ENCODE data around the gene PIM1. TPM values are rescaled to one million over a fixed set of nuclear protein-coding genes. Genes with fewer than 3 reads are reported as not detected.

PIM1 gene
- total RNA-seq, 4 donors from 2014 or later: 5.0 to 23.0 (median 13.0) TPM

- no peaks in the 10 kb centered on the region for H3K27me3 ChIP-seq
- ATAC-seq (peak; percentile 12 to 13), DNase-seq (no peak)
- in situ Hi-C loops (cut with MboI; ENCODE audit: low sequenced_read_pairs in 4 of 4): loop anchor here in 2 of 4 donors (25.0 kb wide), 1 partner anchor 334 kb away; the partner anchor contains the start of gene C6orf89 (in 2 of the 2)
- H3K4me3 ChIP-seq: peak overlapping the region in 3 of 4 donors; percentile 66 to 73 (median 68)
- no peaks in the 10 kb centered on the region for H3K36me3 ChIP-seq
- peaks cover 9 to 15% of the 10 kb centered on the region in 2 donors for H3K4me1 ChIP-seq
- H3K9me3 ChIP-seq: no peaks in the 10 kb centered on the region
- H3K27ac ChIP-seq: no peak overlapping the region
- intact Hi-C loops (cut with DNase I; ENCODE audit: low total_unique reads): no loop called here
- TF ChIP-seq POLR2A (IDR thresholded peaks at IDR 0.05) (no peak), CTCF (IDR thresholded peaks at IDR 0.05 in 4 of 5, conservative IDR thresholded peaks at IDR 0.05 in 1 of 5) (no peak)
Measured at GRCh38 chr6:37221585-37222124, 51.7 kb downstream of the PIM1 start.

- peak overlapping the region; percentile 55 to 73 (median 67) for H3K4me3 ChIP-seq
- DNase-seq (peak in 1 of 2 donors; percentile 60), ATAC-seq (peak; percentile 81 to 82)
- no peaks in the 10 kb centered on the region for H3K36me3 ChIP-seq
- H3K27ac ChIP-seq: peak overlapping the region in 1 of 4 donors; percentile 6
- TF ChIP-seq CTCF (IDR thresholded peaks at IDR 0.05 in 4 of 5, conservative IDR thresholded peaks at IDR 0.05 in 1 of 5) (no peak), POLR2A (IDR thresholded peaks at IDR 0.05) (no peak)
- intact Hi-C loops (cut with DNase I; ENCODE audit: low total_unique reads) (no loop called here), in situ Hi-C loops (cut with MboI; ENCODE audit: low sequenced_read_pairs in 4 of 4) (loop anchor here in 2 of 4 donors (25.0 kb wide), 1 partner anchor 335 kb away; the partner anchor contains the start of gene C6orf89 (in 2 of the 2))
- peaks cover 9 to 15% of the 10 kb centered on the region in 2 donors for H3K4me1 ChIP-seq
- no peaks in the 10 kb centered on the region for H3K27me3 ChIP-seq
- no peaks in the 10 kb centered on the region for H3K9me3 ChIP-seq
Measured at GRCh38 chr6:37222125-37222967, 52.4 kb downstream of the PIM1 start.

- H3K9me3 ChIP-seq: no peaks in the 10 kb centered on the region
- peaks cover 9 to 15% of the 10 kb centered on the region in 2 donors for H3K4me1 ChIP-seq
- H3K4me3 ChIP-seq: peak overlapping the region; percentile 55 to 73 (median 67)
- TF ChIP-seq CTCF (IDR thresholded peaks at IDR 0.05 in 4 of 5, conservative IDR thresholded peaks at IDR 0.05 in 1 of 5): no peak
- no peak for TF ChIP-seq POLR2A (IDR thresholded peaks at IDR 0.05)
- H3K27me3 ChIP-seq: no peaks in the 10 kb centered on the region
- H3K27ac ChIP-seq: peak overlapping the region in 1 of 4 donors; percentile 6
- in situ Hi-C loops (cut with MboI; ENCODE audit: low sequenced_read_pairs in 4 of 4): loop anchor here in 2 of 4 donors (25.0 kb wide), 1 partner anchor 336 kb away; the partner anchor contains the start of gene C6orf89 (in 2 of the 2)
- no peak for DNase-seq
- intact Hi-C loops (cut with DNase I; ENCODE audit: low total_unique reads): no loop called here
- no peaks in the 10 kb centered on the region for H3K36me3 ChIP-seq
- no peak for ATAC-seq
Measured at GRCh38 chr6:37222992-37223391, 53.0 kb downstream of the PIM1 start.

Other genes starting within 250 kb of the PIM1 start
- gene PI16, start 215.4 kb upstream of the PIM1 start, total RNA-seq: 1 to 10 TPM in 3 of 4 donors, under 1 TPM in 1; 0.87 to 3.2 (median 2.5) TPM
- 100 to 1,000 TPM in 3 of 4 donors, 10 to 100 TPM in 1; 85.6 to 127 (median 116) TPM for gene MTCH1, start 184.0 kb upstream of the PIM1 start, total RNA-seq
- 1 to 10 TPM in 3 of 4 donors, under 1 TPM in 1; 0.39 to 6.2 (median 5.0) TPM for gene FGD2, start 164.5 kb upstream of the PIM1 start, total RNA-seq
- 10 to 100 TPM in 1 of 4 donors, 1 to 10 TPM in 3; 6.3 to 12.3 (median 7.7) TPM for gene TBC1D22B, start 87.6 kb downstream of the PIM1 start, total RNA-seq
- gene TMEM217, start 88.0 kb downstream of the PIM1 start, total RNA-seq: under 1 TPM in 1 of 4 donors, not detected in 3; 0.22 TPM
- gene RNF8, start 183.8 kb downstream of the PIM1 start, total RNA-seq: 10 to 100 TPM in 3 of 4 donors, 1 to 10 TPM in 1; 6.9 to 17.8 (median 11.9) TPM

All from gastrocnemius medialis (tissue), 4 donors.